Panc1 (cell line): ENCODE measurements around the gene SP110. TPM values are rescaled to one million over a fixed set of nuclear protein-coding genes. Genes with fewer than 3 reads are reported as not detected.

Experiments
- ATAC-seq: fragments of 200-7000 bp; cut with Tn5 transposase; 2 replicates; pipeline ENCODE4 v1.9.1; 2020; ENCODE audit warnings: mild to moderate bottlenecking, moderate library complexity
- BruUV-seq: library from RNA; stranded (reverse); fragments of 400-500 nt; replicated peaks from 2 replicates; lab custom pipeline; 2021; lab: Mats Ljungman, UMichigan
- CTCF ChIA-PET: fragments of 300-600 bp; sonication (Branson Sonifier 250); formaldehyde crosslinking; loops from one replicate; lab custom pipeline; 2022; ENCODE audit warnings: antibody characterized with exemption; lab: Charles Lee
- POLR2A ChIA-PET: fragments of 300-600 bp; sonication (Branson Sonifier 250); formaldehyde crosslinking; loops from one replicate; lab custom pipeline; 2022; ENCODE audit warnings: antibody characterized with exemption; lab: Charles Lee
- DNase-seq: peaks from one replicate; pipeline ENCODE4 v3.0.0-alpha.2; 2010; ENCODE audit warnings: low read depth, low spot score
- H3K27ac ChIP-seq: 2 replicates; pipeline ENCODE4 v1.5.1; 2011; ENCODE audit warnings: mild to moderate bottlenecking, low read length, inconsistent platforms
- H3K27me3 ChIP-seq: fragments of 200-500 bp; sonication (Bioruptor generic); 2 replicates; pipeline ENCODE4 v1.6.0; 2014; ENCODE audit warnings: low read length, inconsistent platforms; ENCODE audit not compliant: control insufficient read depth, insufficient read depth
- H3K36me3 ChIP-seq: fragments of 200-500 bp; sonication (Bioruptor generic); 2 replicates; pipeline ENCODE4 v1.5.1; 2014; ENCODE audit warnings: inconsistent platforms, mild to moderate bottlenecking, low read length, moderate library complexity; ENCODE audit not compliant: control insufficient read depth, insufficient read depth
- H3K4me1 ChIP-seq: 2 replicates; pipeline ENCODE4 v1.5.1; 2011; ENCODE audit warnings: inconsistent platforms, mild to moderate bottlenecking, low read length, moderate library complexity; ENCODE audit not compliant: control insufficient read depth, insufficient read depth
- H3K4me3 ChIP-seq, 2 experiments: 2 replicates each; pipeline ENCODE4 v1.5.1; 2011 to 2012; ENCODE audit warnings: low read depth in 2 of 2, low read length in 2 of 2, mild to moderate bottlenecking in 2 of 2, inconsistent platforms in 1 of 2, moderate library complexity in 1 of 2
- H3K9me3 ChIP-seq: fragments of 200-500 bp; sonication (Bioruptor generic); 2 replicates; pipeline ENCODE4 v1.5.1; 2014; ENCODE audit warnings: low read depth, mild to moderate bottlenecking, inconsistent platforms, low read length, moderate library complexity; ENCODE audit not compliant: control insufficient read depth, insufficient read depth
- CTCF ChIP-seq: fragments of 450-650 bp; IDR thresholded peaks from 2 replicates; pipeline ENCODE4 v1.5.1; 2017; ENCODE audit warnings: mild to moderate bottlenecking
- POLR2AphosphoS5 ChIP-seq: IDR thresholded peaks from 2 replicates; pipeline ENCODE4 v1.6.1; 2012; ENCODE audit warnings: mild to moderate bottlenecking, low read depth, low read length, moderate library complexity
- REST ChIP-seq, 2 experiments: IDR thresholded peaks; 2 replicates each; pipeline ENCODE4 v1.6.1; 2011 to 2012; ENCODE audit warnings: low read depth in 2 of 2, control low read depth in 1 of 2, low read length in 1 of 2, mild to moderate bottlenecking in 1 of 2, moderate library complexity in 1 of 2; ENCODE audit not compliant: insufficient read depth in 1 of 2
- SIN3A ChIP-seq: IDR thresholded peaks from 2 replicates; pipeline ENCODE4 v1.6.1; 2012; ENCODE audit warnings: low read depth, mild to moderate bottlenecking, low read length, moderate library complexity, borderline replicate concordance; ENCODE audit not compliant: insufficient read depth
- TCF7L2 ChIP-seq: IDR thresholded peaks from 2 replicates; pipeline ENCODE4 v1.6.1; 2011; ENCODE audit warnings: mild to moderate bottlenecking, low read depth, low read length, inconsistent platforms
- in situ Hi-C: cut with HindIII; loops from 2 replicates; pipeline ENCODE4 v1.10.0; 2016; ENCODE audit warnings: low sequenced_read_pairs, low pct_unique_long_range_greater_than_20kb
- intact Hi-C: fragments of 100-400 bp; cut with micrococcal nuclease; formaldehyde crosslinking; loops from one replicate; pipeline ENCODE4 v1.10.0; 2022; ENCODE audit not compliant: unreplicated experiment
- total RNA-seq: library from RNA; stranded (reverse); gene quantifications from one replicate; pipeline ENCODE4 v1.2.1, GENCODE V29; 2021; ENCODE audit not compliant: unreplicated experiment

Gene SP110
- total RNA-seq, 1 experiment from 2014 or later, result 6.2 TPM

- H3K4me3 ChIP-seq, result no peak overlapping the region
- intact Hi-C loops, result no loop called here
- BruUV-seq, result no TSS peak
- H3K27ac ChIP-seq, result no peak overlapping the region
- ATAC-seq, result no peak
- H3K36me3 ChIP-seq, result no peaks in the 10 kb centered on the region
- H3K27me3 ChIP-seq, result no peaks in the 10 kb centered on the region; the same call in 1 of the 2 replicates
- ChIA-PET CTCF (no interaction called here), POLR2A (no interaction called here)
- H3K9me3 ChIP-seq, result no peaks in the 10 kb centered on the region
- H3K4me1 ChIP-seq, result no peaks in the 10 kb centered on the region
- in situ Hi-C loops, result no loop called here
- no peak for TF ChIP-seq CTCF
- DNase-seq, result no peak
These were observed 42.5 kb upstream of the SP110 start for GRCh38 chr2:230262246-230262645.

- Histone ChIP-seq H3K4me1 (no peaks in the 10 kb centered on the region), H3K36me3 (no peaks in the 10 kb centered on the region), H3K4me3 (no peak overlapping the region), H3K9me3 (no peaks in the 10 kb centered on the region), H3K27ac (no peak overlapping the region), H3K27me3 (no peaks in the 10 kb centered on the region)
- DNase-seq (no peak), ATAC-seq (no peak)
- POLR2A ChIA-PET, result no interaction called here
- no peak for TF ChIP-seq TCF7L2
- TF ChIP-seq REST (IDR thresholded peaks at IDR 0.05; ENCODE audit: insufficient read depth in 1 of 2, low read depth in 2 of 2, low read length in 1 of 2), result no peak
- no peak for TF ChIP-seq CTCF
- TF ChIP-seq SIN3A, result no peak
- no peak for TF ChIP-seq POLR2AphosphoS5
- CTCF ChIA-PET, result no interaction called here
- intact Hi-C loops, result no loop called here
- in situ Hi-C loops, result no loop called here
- BruUV-seq, result no TSS peak
These were observed 38.7 kb upstream of the SP110 start for GRCh38 chr2:230258483-230258882.
